AML-193 (cell line): ENCODE measurements around the gene IKBIP.
"Not testable (repeated sequence)": the region's sequence is repeated elsewhere in the genome, so short reads cannot be mapped to it uniquely, and the experiment has no call there.

Experiments
- DNase-seq, 2 experiments: peaks; one replicate each; lab custom pipeline; 2025; lab: John Stamatoyannopoulos, UW

The IKBIP gene

GRCh38 chr12:98637068-98637467, 7.5 kb downstream of the IKBIP start:
- DNase-seq = no peak

- DNase-seq = no peak
Measured at GRCh38 chr12:98635657-98636323, 8.8 kb downstream of the IKBIP start.

GRCh38 chr12:98618952-98619351, 25.6 kb downstream of the IKBIP start:
- peak; percentile 93 to 94 for DNase-seq

- DNase-seq = no peak
Measured at GRCh38 chr12:98612696-98613334, 31.8 kb downstream of the IKBIP start.

- no peak for DNase-seq
Measured at GRCh38 chr12:98610596-98610995, 34.0 kb downstream of the IKBIP start.

GRCh38 chr12:98606359-98606988, 38.1 kb downstream of the IKBIP start:
- peak; percentile 62 to 71 for DNase-seq

GRCh38 chr12:98601924-98602323, 42.7 kb downstream of the IKBIP start:
- no peak for DNase-seq

- not testable (repeated sequence) for DNase-seq
Measured at GRCh38 chr12:98597313-98597712, 47.3 kb downstream of the IKBIP start.

- no peak for DNase-seq
Measured at GRCh38 chr12:98595243-98595988, 49.2 kb downstream of the IKBIP start.

GRCh38 chr12:98594050-98594835, 50.3 kb downstream of the IKBIP start:
- DNase-seq = peak in 1 of 2 experiments; percentile 9

- DNase-seq = peak; percentile 92 to 94
Measured at GRCh38 chr12:98593351-98594049, 51.1 kb downstream of the IKBIP start, which contains the start of gene SLC25A3. Gene SLC25A3, plus strand, starts transcription at chr12:98593686. Its CDS starts 293 bp downstream, at chr12:98593979.

GRCh38 chr12:98592825-98593322, 51.7 kb downstream of the IKBIP start:
- DNase-seq = peak; percentile 41 to 75

- DNase-seq = no peak
Measured at GRCh38 chr12:98591209-98591608, 53.4 kb downstream of the IKBIP start.

GRCh38 chr12:98587084-98587483, 57.5 kb downstream of the IKBIP start:
- DNase-seq = no peak

GRCh38 chr12:98582093-98582492, 62.5 kb downstream of the IKBIP start:
- no peak for DNase-seq

GRCh38 chr12:98581101-98581500, 63.5 kb downstream of the IKBIP start:
- no peak for DNase-seq

- no peak for DNase-seq
Measured at GRCh38 chr12:98580695-98581094, 63.9 kb downstream of the IKBIP start.

- no peak for DNase-seq
Measured at GRCh38 chr12:98579835-98580234, 64.8 kb downstream of the IKBIP start.

GRCh38 chr12:98579347-98579746, 65.2 kb downstream of the IKBIP start:
- no peak for DNase-seq

GRCh38 chr12:98578821-98579220, 65.8 kb downstream of the IKBIP start:
- DNase-seq = no peak

GRCh38 chr12:98578392-98578791, 66.2 kb downstream of the IKBIP start:
- no peak for DNase-seq
